ENCODE measurements around the gene DSE.

DNA sequence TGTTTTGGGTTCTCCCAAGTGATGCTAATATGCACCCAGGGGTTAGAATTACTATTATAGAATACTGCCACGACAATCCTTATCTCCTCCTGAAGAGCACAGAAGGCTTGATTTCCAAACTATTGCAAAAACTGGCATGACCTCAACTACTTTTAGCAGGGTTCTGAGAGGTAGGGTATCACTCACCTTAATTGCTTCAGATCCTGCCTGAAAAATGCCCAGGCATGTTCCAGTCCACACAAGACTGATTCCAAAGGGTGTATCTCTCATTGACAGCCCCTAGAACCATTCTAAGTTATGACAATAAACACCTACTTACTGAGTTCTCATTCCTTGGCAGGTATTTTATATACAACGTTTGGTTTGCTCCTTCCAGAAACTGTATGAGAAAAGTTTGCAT is 5.0 kb upstream of the DSE start:
- TF ChIP-seq, protein P1, sequence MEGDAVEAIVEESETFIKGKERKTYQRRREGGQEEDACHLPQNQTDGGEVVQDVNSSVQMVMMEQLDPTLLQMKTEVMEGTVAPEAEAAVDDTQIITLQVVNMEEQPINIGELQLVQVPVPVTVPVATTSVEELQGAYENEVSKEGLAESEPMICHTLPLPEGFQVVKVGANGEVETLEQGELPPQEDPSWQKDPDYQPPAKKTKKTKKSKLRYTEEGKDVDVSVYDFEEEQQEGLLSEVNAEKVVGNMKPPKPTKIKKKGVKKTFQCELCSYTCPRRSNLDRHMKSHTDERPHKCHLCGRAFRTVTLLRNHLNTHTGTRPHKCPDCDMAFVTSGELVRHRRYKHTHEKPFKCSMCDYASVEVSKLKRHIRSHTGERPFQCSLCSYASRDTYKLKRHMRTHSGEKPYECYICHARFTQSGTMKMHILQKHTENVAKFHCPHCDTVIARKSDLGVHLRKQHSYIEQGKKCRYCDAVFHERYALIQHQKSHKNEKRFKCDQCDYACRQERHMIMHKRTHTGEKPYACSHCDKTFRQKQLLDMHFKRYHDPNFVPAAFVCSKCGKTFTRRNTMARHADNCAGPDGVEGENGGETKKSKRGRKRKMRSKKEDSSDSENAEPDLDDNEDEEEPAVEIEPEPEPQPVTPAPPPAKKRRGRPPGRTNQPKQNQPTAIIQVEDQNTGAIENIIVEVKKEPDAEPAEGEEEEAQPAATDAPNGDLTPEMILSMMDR (IDR thresholded peaks at IDR 0.05) = no peak
- TF ChIP-seq EP300 (IDR thresholded peaks at IDR 0.05; ENCODE audit: low read depth) (no peak), POLR2A (IDR thresholded peaks at IDR 0.05) (no peak)
